Stimulated activated CD4-positive, alpha-beta T cell treated with anti-CD3 and anti-CD28 coated beads, Interleukin-12 subunit alpha, Interleukin-12 subunit beta, amount 100 ng/mL, for 48 hours (primary cell): ENCODE results near the gene TRAF3IP3.

Source experiments
- DNase-seq, 3 donors: peaks; one replicate each; pipeline ENCODE4 v3.0.0-alpha.2; 2020; ENCODE audit warnings: low read depth in 2 of 3, low spot score in 1 of 3

The TRAF3IP3 gene

DNA sequence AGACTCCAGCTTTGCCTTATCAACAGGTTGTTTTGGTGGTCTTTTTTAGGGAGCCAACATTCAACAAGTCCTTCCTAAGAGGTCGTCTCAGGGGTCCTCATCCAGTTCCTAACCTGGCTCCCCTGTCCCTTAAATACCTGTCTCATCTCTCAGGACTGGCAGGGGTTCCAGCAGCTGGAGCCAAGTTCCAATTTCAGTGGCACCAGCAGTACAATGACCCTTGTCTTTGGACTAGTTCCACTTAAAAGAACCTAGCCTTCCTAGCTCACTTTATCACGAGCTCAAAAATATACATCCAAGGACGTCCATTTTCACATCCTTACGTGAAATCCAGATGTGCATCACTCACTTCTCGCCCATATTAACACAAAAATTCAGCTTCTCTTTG lies 18.7 kb upstream of the TRAF3IP3 start:
- no peak for DNase-seq

DNA sequence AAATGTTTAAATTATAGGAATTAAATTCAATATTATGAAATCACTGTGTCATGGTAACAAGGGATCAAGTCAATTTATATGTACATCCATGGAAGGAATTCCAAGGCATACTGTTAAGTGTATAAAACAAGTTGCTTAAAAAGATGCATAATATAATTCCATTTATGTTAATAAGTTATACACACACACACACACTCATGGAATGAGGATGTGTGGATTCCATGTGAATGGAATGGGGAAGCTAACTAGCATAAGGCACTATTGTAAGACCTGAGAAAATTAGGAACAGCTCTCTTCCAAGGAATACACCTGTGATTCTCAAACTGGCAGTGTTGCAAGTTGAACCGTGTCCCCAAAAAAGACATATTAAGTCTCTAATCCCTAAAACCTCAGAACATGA lies 17.6 kb upstream of the TRAF3IP3 start:
- no peak for DNase-seq

DNA sequence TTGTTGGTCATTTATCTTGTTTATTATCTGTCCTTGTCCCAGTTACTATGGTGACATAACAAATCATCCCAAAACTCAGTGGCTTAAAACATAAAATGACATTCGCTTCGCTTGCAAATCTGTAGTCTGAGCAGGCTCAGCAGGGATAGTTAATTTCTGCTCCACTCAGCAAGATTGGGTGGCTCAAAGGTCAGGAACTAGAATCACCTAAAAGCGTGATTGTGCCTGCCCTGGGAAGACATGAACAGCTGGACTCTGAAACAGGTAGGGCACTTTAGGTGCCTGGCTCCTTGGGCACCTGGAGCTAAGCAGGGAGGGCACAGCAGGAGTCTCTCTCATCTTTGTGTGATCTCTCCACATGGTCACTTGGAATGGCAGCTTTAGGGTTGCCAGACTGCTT lies 14.7 kb upstream of the TRAF3IP3 start:
- no peak for DNase-seq

DNA sequence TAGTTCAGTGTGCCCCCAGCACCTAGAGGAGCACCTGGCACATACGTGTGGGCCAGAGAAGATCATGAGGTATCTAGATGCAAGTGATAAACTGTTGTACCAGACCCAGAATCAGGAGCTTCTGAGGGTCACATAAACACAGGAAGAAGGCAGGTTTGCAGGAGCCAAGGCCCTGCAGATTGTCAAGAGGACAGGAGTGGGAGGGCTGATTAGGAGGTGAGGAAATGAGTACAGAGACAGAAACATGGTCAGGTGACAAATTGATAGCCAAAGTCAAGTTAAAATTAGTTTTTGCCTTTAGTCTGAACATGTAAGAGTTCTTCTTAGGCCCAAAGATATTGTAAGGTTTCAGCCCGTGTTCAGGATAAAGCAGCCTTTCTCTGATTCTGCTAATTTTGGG lies 14.0 kb upstream of the TRAF3IP3 start:
- DNase-seq, result no peak

DNA sequence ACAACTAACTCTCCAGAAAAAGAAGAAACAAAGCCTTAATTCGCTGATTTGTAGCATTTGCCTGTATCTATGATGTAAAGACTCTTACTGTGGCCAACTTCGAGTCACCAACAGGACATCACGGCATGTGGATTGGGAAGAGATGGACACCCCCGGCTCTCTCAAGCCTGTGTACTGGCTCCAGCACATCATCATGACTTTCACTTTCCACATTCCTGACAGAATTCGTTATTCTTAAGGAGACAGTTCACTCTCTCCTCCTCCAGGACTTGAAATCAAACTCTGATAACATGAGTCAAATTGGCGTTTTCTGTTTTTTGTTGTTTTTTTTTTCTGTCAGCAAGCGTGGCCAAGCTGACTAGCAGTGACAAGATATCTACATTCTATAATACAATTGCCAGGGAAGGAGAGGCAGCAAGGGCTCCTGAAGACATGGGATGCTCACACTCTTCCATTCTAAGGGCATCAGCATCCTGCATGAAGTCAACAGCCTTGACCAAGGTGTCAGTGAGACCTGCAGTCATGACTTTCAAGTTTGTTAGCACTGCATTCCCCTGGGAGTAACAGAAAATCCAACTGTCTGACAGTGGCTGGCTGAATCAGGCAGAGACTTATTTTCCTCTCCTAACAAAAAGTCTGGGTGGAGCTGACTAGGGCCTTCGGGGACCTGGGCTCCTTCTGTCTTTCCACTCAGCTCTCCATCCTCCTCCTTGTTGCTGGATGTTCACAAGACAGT lies 13.3 kb upstream of the TRAF3IP3 start:
- no peak for DNase-seq

DNA sequence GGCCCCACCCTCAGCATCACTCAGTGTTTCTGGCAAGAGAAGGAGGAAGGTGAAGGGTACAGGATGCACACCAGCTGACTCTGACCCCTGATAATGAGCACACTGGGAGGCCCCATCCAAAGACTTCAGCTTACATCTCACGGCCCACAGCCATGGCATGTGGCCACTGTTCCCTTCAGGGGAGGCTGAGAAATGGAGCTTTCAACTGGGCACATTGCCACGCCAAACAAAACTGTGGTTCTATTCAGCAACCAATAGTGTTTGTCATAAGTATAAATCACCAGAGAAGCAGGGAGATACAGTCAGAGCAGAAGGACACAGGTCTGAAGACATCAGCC lies 12.7 kb upstream of the TRAF3IP3 start:
- no peak for DNase-seq

DNA sequence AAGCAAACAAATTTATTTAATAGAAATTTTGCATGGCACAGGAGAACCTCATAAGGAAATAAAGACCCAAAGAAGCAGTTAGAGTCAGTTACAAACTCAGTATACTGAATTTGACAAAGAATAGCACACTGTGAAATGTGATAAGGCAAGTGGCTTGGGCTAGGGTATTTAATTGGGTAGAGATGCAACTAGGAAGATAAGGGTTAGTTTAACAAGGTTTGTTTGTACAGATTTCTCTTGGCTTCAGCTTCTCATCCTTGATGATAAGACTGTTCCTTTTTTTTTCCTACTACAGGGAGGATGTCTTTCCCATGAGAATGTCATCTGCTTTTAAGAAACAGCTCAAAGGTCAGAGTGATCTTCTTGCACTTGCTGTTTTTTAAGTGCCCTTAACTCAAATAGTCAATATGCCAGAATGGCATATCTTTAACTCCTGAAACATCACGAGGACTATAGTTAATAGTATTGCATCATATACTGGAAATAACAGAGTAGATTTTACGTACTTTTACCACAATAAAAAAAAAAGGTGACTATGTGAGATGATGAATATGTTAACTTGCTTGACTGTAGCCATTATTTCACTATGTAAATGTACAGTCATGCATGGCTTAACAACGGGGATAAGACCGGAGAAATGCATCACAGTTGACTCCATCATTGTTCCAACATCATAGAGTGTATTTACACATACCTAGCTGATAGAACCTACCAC lies 9.2 kb upstream of the TRAF3IP3 start:
- no peak for DNase-seq

DNA sequence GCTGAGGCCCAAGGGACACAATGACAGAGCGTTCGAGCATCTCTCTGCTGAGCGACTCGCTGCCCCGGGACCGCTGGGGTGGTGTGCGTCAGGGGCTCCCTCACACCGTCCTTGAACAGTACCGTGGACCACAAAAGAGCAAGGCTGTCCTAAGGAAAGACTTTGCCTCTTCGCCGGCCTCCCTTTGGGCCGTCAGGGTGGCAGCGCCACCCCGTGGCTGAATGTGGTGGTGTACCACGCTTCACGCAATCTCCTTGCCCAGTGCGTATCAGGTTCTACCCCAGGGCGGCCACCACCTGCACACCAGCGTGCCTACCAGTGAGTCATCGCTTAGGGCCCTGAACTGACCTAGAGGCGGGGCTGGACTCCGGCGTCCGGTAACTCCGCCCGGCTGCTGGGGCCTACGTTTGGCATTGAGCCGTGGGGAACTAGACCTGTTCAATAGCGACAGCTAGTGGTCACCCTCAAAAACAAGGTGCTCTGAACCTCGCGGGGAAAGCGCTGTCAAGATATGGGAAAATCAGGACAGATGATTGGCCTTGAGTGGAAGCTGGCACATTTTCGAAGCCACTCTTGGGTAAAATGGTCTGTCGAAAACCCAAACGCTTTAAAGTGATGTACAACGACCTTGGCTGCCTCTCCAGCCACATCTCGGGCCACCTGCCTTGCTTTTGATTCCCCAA lies 8.1 kb upstream of the TRAF3IP3 start:
- peak; percentile 89 to 95 (median 90) for DNase-seq

DNA sequence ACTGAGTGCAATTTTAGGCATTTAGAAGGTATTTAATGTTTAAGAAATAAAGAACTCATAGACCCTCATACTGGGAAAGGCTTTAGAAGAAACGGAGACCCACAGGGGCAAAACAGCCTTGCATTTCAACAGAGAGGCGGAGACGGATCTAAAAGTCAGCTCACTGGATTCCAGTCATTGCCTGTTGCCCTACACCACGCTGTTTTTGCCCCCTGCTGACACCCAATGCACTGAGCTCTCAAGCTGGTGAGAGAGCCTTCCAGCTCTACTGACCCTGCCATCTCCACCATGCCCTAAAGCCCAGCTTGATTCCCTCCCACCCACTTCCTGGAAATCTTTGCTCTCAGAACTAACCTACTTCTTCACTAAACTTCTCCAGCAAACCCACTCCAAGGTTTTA lies 7.2 kb upstream of the TRAF3IP3 start:
- no peak for DNase-seq

DNA sequence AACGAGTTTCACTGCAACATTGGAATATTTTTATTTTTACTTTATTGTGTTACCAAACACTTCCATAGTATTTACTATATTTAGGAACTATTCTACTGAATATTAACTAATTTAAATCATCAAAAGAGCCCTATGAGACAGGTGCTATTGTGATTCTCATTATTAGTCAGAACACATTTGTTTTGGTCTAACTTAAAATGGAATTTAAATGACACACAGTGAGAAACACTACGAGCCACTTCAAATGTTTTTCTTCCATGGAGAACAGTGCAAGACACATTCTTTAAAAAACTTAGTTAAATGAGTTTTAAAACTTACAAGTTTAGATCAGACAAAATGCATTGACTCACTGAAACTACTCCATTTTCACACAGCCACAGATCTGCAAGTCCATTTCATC lies 6.6 kb upstream of the TRAF3IP3 start:
- DNase-seq, result no peak

DNA sequence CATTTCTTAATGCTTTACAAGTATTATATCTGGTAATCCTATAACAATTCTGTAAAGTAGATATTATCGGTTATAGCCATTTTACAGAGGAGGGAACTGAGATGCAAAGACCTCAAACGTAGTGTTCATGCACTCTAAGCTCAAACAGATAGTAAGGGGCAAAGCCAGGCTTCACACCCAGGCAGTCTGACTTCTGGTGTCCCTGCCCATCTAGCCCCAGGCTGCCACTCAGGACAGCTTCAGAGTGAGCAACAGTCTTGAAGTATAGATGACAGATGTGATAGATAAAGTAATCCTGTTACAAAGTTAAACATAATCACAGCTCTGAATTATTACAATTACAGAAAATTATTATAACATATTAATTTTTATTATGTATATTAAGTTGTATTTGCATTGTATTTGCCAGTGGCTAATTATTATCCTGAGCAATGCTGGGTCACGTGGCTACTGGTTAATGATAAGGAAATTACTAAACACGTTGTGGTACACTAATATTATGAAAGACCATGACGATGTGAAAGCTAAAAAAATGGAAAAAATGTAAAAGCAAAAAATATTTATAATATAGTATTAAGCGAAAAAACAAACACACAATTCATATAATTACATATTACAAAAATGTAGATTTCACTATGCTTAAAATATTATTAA lies 6.1 kb upstream of the TRAF3IP3 start:
- DNase-seq, result no peak

DNA sequence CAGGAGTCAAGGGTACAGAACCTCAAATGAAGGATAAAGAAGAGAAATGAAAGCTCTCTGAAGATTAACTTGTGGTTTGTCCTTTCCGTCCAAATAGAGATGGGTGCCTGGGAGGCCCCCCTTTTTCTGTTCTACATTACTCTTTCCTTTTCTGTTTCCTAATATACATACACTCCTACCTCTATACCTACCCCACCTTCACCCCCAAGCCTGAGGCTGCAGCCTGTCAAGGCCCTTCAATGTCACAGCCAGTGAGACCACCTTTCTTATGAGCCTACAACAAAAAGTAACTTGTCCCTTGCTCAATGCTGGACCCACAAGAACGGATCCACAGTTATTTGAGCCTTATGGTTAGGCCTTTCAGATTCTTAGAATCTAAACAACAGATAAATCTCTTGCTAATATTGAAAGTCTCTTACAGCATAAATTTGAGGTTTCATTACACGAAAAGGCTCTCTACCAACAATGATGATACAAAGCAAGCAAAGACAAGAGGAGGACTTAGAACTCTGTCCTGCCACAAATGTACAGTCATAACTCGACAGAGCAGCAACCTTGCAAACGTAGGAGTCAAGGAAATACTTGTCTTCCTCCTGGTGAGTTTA lies 4.1 kb upstream of the TRAF3IP3 start:
- DNase-seq, result peak in 1 of 3 donors; percentile 47

DNA sequence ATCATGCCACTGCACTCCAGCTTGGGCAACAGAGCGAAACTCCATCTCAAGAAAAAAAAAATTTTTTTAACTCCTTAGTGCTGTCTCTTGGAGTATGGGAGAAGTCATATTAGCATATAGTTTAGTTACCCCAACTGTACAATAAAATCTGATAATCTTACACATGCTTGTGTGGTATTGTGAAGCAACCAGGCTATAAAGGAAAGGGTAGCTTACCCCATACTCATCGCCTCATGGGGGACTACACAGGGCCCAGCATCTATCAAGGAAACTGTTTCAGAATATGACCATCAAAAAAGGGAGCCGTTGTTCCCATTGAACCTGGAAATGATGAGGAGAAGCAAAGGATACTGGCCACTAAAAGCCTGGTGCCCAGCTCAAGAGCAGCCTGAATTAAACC lies 3.0 kb upstream of the TRAF3IP3 start:
- DNase-seq, result no peak

DNA sequence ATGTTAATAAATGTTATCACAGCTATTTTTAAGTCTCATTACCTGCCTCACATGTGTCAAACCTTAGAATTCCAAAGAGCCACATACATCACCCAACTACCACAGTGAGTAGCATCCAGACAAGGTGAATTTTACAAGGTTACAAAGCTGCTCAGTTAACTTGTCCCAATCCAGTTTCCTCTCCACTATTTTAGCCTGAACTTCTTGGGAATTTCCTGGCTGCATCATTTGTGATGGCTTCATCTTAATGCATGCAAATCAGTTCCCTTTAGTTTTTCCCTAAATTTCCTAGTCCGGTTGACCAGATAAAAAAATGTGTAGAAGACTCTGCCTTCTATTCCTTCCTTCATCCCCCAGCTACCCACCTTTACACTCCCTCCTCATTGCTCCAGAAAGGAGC lies 597 bp upstream of the TRAF3IP3 start:
- DNase-seq, result no peak

DNA sequence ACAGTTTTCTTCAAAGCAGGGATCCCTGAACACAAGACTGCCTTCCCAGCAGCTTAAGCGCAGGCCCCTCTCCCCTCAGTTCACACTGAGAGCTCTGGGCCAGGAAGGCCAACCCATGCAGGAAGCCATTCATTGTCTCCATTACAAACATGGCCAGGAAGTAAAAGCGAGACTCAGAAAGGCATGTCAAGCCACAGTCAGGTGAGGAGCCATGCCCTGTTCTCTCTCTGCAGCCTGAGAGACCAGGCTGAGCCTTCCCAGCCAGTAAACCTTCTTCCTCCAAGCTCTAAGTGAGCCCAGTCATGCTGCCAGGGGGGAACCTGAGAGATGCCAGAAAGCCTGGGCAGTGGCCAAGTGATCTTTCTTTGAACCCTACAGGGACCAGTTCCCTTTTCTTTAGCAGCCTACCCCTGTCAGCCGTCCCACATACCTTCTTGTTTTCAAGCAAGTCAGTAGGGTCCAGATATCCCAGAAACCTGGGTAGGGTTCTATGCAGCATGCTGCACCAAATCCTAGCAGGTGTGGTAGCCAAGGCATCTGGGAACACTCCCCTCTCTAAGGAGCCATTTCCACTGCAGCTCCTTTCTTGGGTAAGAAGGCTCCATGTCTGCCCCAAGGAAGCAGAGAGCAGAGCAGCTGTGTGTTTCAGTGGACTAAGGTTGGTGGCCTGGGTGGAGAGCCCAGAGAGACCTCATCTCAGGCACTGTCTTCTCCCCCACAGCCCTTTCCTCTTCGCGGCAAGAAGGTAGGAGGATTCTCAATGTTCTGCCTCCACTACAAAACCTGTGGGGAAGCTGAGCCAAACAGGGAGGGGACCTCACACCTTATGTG lies 977 bp downstream of the TRAF3IP3 start:
- no peak for DNase-seq

DNA sequence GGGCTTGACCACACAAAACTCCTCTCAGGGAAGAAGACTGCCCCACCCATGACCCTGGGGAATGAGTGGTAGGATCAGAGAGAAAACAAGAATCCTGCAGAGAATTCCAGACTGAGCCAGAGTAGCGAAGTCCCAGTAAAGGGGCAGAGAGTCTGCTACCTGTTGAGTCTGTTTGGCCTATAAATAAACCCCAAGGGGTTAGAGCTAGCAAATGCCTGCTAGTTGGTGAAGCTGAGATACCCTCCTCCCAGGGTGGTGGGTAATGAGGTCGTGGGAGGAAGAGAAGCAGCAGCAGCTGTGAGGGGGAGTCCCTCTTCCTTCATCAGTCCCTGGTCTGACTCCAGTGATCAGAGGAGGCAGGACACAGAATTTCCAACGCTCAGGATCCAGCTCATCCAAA lies 2.5 kb downstream of the TRAF3IP3 start:
- no peak for DNase-seq

DNA sequence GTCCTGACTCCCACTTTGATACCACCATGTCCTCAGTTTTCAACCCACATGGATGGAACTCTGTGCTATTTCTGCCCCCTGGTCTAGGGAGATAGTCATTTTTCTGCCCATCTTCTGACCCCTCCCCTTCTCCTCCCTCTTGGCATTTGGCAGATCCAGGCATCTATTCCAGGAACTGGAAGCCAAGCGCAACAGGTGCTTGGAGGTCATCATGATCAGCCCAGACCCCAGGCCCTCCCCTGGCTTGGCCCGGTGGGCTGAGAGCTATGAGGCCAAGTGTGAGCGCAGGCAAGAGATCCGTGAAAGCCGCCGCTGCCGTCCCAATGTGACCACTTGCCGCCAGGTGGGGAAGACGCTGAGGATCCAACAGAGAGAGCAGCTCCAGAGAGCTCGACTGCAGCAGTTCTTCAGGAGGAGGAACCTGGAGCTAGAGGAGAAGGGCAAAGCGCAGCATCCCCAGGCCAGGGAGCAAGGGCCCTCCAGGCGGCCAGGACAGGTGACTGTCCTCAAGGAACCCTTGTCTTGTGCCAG lies 4.0 kb downstream of the TRAF3IP3 start:
- no peak for DNase-seq

DNA sequence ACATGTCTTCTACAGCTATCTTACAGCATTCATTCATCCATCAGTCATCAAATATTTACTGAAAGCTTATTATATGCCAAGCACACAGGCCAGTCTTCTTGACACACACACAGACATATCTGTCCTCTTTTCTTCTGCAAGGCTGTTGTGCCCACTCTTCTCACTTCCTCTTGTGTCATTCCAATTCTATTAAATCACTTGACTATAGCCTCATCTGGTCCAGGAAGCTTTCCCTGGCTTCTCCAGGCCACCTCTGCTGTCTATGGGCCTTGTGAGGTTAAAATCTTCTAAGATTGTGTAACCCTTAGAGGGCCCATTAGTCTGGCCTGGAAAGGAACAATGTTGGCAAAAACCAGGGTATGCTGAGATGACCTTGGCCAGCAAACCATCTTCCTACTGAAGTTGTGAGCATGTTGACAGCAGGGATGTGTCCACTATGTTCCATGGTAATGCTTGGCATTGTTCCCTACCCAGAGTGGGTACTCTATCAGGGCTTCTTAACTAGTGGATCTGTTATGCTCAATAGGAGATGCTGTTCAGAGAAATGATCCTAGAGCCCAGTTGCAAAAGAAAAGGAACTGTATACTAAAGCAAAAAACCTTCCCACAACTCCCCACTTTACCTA lies 5.3 kb downstream of the TRAF3IP3 start:
- DNase-seq, result no peak

DNA sequence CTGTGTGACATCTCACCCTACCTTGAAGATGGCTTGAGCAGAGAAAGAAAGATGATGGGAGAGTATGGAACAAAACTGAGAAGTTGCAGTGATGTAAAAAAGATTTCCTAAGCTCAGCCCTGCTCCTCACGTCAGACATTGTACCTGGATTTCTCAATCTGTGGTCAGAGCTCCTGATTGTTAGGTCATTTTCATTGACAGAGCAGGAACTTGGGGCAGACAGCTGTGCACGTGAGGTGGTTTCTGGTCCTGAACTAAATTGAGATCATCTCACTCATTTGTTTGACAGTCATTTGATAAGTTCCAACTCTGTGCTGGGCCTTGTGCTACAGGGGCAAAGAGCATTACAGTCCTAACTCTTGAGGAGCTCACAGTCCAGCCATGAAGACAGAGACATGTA lies 10.2 kb downstream of the TRAF3IP3 start:
- DNase-seq, result no peak

DNA sequence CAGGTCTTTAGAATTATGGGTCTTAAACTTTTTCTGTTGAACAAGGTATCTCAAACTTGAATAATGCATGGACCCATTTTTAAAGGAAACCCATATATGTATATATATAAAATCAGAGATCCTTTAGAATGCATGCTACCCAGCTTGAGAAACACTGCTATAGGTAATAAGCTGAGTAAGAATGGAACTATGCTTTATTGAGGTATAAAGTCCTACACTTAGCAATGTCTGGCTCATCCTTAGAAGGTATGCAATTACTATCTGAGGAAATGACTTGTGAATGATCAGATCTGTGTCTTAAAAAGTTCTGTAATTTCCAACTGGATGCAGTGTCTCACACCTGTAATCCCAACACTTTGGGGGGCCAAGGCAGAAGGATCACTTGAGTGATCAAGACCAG lies 11.2 kb downstream of the TRAF3IP3 start:
- DNase-seq, result no peak
